GM21619 (cell line): ENCODE results near the gene TPSG1.

Source experiments
- ATAC-seq: cut with Tn5 transposase; IDR thresholded peaks from one replicate; pipeline ENCODE4 v1.9.1; 2021; ENCODE audit not compliant: unreplicated experiment

Gene TPSG1

GRCh38 chr16:1181404-1182315 lies 43.4 kb downstream of the TPSG1 start:
- no peak for ATAC-seq

GRCh38 chr16:1180549-1181403 lies 44.3 kb downstream of the TPSG1 start:
- no peak for ATAC-seq

GRCh38 chr16:1178295-1178910 lies 46.7 kb downstream of the TPSG1 start:
- ATAC-seq, result no peak

- ATAC-seq, result no peak
These were observed 47.3 kb downstream of the TPSG1 start for GRCh38 chr16:1177750-1178149.

- ATAC-seq, result no peak
These were observed 48.0 kb downstream of the TPSG1 start for GRCh38 chr16:1177053-1177452.

GRCh38 chr16:1176280-1176897 lies 48.7 kb downstream of the TPSG1 start:
- ATAC-seq, result no peak

GRCh38 chr16:1175566-1176279 lies 49.3 kb downstream of the TPSG1 start:
- no peak for ATAC-seq

- no peak for ATAC-seq
These were observed 50.4 kb downstream of the TPSG1 start for GRCh38 chr16:1174477-1175357.

- ATAC-seq, result no peak
These were observed 51.1 kb downstream of the TPSG1 start for GRCh38 chr16:1173788-1174451.

- ATAC-seq, result no peak
These were observed 52.4 kb downstream of the TPSG1 start for GRCh38 chr16:1172651-1173050.

- no peak for ATAC-seq
These were observed 53.1 kb downstream of the TPSG1 start for GRCh38 chr16:1171854-1172428.
